Activated naive CD4-positive, alpha-beta T cell treated with anti-CD3 and anti-CD28 coated beads, Interleukin-2, amount 50 U/mL, for 16 hours (primary cell): ENCODE results near the gene PPP2R2C.

Experiments used
- DNase-seq: peaks from one replicate; pipeline ENCODE4 v3.0.0-alpha.2; 2020

Gene PPP2R2C

DNA sequence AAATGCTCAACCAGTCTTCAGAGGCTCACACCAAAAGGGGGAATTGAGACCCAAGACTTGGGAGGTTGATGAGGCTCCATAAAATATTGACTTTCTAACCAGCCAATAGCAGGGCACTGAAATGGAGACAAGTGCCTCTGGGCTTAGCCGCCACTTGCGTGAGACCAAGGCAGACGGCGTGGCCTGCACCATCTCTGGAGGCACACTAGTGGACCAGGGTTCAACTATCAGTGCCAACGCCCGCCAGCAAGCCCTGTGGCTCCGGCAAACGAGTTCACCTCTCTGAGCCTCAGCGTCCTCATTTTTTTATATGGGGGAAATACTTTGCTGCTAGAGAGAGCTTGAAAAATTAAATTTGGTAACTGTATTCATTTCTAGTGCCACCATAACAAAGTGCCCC is 50.3 kb downstream of the PPP2R2C start:
- DNase-seq: no peak

DNA sequence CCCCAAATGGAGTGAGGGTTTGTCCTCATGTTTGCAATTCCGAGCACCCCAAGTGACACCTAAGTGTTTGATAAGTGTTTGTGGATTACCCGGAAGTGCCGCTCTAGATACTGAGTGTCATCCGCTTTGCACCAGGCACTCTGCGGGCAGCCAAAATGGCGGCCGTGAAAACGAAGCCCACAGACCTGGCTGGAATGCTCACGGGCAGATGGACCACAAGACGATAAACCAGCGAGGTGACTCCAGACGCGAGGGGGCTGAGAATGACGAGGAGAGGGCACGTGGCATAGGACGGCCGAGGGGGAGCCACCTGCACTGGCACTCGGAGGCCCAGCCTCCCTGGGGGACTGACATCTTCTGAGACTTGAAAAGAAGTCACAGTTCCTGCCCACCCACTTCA is 51.0 kb downstream of the PPP2R2C start:
- no peak for DNase-seq

DNA sequence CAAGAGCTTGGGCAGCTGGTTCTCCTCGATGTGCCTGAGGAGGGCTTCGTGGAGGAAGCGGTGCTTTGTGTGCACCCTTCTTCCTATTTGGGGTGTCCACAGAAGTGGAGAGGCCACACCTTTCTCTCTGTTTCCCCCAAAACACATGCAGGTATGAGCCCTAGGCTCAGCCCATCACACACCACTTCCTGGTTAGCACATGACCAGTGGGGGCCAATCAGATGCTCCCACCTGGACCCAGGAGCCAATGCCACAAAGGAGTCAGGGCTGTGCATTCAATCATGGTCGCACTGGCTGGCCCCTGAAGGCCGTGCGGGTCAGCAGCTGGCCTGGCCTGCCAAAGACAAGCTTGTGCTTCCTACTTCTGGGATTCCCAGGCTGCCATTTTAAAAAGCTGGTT is 51.4 kb downstream of the PPP2R2C start:
- no peak for DNase-seq

DNA sequence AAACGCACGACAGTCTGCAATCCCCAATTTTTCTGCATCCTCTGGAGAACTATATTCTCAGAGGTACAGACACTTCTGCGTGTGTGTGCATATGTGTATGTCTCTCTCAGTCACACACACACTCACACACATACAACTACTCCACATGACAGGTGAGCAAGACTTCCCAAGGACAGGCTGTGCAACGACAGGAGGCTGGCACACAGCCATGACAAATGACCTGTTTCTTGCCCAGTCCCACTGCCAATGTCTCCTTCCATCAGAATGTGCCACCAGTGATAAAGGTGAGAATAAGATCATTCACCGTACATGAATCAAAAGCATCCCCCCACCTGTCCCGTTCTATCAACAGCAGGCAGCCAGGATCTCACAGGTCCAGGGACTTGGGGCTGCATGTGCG is 52.4 kb downstream of the PPP2R2C start:
- DNase-seq: no peak

DNA sequence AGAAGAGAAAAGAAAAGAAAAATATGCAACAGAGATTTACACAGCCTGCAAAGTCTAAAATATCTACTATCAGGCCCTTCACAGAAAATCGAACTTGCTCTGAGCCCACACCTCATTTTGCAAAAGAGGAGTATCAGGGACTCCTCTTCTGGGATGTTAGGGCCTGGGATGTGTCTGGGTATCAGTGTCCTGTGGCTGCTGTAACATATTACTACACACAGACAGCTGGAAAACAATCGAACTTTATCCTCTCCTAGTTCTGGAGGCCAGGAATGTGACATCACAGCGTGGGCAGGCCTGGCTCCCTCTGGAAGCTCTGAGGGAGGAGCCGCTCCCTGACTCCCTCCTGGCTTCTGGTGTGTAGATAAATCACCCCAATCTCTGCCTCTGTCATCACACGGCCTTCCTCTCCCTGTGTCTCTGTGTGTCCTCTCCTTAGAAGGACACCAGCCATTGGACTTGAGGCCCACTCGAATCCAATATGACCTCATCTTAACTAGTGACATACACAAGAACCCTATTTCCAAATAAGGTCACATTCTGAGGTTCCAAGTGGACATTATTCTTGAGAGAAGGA is 52.9 kb downstream of the PPP2R2C start:
- no peak for DNase-seq

DNA sequence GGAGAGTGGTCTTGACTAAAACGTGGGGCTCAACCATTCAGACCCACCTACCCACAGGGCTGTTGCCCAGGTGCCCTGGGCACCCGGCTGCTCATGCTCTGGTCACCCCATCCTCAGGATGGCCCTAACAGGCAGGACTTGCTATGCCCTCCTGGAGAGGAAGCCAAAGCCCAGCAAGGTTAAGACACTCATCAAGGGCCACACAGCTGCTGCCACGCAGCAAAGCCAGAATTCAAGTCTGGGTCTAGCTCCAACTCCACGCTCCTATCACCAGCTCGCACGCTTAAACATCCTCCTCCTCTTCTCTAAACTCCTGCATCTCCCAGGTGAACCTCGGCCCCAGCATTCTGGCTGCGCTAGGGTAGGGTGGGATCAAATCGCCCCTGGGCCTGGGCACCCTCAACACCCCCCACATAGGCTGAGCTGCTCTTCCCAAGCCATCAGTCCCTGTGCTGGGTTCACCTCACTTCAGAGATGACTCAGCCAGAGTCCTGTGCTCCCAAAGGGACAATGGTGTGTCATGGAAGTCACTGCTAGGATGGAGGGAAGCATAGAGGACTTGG is 54.1 kb downstream of the PPP2R2C start:
- no peak for DNase-seq

DNA sequence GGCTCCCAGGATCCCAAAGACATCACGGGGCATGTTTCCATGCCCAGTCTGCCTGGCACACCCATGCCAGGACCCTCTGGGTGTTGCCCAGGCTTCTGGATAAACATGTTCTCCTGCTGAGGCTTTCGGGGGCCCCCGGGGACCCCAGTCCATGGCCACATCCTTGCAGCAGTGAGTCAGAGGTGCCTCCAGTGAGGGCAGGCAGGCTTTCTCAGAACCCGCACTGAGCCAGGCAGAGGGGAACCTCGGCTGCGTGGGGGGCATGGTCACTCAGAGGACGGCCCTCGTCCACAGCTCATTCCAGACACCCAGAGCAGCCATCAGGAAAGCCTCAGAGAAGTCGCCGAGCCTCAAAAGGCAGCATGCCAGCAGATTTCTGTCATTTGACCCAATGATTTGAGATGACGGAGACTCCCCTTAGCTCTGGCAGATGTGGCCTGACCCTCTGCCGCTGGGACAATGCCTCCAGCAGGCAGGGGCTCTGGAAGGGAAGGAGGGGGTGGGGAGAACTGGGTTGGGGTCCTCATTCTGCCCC is 54.8 kb downstream of the PPP2R2C start:
- no peak for DNase-seq

DNA sequence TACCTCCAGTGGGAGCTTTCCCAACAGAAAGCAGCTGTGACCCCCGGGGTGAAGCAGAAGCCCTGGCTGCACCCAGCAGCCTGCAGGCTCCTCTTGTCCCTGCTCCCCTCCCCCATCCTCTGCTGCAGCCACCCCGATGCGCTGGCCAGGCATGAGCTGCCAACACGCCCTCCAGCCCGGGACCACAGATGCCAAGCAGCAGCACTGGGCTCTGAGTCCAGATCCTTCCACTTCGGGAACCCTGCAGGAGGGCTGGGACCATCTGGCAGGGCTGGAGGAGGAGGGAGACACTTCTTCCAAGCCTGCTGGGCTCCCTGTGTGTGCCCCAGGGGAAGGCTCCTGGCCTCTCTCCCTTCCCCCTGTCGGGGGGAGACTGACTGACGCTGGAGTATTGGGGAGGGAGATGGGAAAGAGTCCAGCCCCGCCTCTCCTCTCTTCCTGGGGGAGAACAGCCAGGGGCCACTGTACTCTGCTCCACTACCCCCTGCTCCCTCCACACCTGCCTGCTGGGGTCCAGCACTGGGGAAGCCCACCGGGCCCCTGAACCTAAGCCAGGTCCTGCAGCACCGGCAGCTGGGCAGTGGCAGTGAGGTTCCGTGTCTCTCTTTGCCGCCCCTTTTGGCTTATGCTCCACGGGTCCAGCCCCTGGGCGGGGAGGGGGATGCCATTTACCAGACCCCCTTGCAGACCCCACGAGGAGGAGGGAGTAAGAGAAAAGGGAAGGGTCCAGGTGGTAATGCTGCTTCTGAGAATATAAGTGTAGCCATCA is 55.7 kb downstream of the PPP2R2C start:
- no peak for DNase-seq

DNA sequence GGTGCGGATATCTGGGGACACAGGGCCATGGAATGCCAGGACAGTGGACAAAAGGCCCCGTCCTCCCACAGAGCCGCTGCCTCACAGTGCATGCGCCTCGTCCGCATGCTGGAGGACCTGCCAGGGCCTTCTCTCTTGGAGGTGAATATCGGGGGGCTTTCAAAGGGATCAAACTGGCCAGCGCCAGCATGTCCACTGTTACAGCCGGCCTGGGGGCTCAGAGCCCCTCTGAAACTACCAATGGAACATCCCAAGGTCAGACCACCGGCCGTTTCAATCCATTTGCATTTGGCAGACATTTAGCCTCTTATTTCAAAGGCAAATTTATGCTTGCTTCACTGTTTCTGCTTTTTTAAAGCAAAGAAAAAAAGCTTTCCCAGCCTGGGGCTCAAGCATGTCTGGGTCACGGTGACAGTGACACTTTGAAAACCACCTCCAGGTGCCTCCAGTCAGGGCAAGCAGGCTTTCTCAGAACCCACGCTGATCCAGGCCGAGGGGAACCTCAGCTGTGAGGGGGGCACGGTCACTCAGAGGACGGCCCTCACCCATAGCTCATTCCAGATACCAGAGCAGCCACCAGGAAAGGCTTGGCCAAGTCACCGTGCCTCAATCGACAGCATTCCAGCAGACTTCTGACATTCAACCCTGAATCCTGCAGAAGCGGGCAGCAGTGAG is 57.2 kb downstream of the PPP2R2C start:
- DNase-seq: no peak

DNA sequence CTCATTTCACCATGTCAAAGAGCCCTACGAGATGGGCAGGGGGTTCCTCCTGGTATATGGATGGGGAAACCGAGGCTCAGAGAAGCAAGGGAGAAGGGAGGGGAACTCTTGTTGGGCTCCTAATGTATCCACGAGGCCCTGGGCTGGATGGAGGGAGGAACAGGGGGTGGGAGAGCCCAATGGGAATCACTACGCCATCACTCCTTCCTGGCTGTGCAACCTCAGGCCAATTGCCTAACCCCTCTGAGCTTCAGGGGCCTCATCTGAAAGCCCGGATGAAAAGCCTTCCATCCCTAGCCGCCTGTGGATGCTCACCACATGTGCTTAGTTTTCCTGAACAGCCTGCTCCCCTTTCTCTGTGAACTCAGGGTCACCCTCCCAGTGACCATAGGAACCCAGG is 57.8 kb downstream of the PPP2R2C start:
- DNase-seq: no peak

DNA sequence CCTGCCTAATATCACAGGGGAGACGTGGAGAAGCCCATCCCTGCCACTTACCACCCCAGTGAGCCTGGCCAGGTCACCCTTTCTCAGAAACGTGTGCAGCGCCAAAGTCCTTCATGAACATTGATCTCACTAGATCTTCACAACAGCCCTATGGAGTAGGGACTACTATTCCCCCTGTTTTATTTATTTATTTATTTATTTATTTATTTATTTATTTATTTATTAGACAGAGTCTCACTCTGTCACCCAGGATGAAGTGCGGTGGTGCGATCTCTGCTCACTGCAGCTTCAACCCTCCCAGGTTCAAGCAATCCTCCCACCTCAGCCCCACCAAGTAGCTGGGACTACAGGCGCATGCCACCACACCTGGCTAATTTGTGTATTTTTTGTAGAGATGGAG is 61.8 kb downstream of the PPP2R2C start:
- DNase-seq: no peak

DNA sequence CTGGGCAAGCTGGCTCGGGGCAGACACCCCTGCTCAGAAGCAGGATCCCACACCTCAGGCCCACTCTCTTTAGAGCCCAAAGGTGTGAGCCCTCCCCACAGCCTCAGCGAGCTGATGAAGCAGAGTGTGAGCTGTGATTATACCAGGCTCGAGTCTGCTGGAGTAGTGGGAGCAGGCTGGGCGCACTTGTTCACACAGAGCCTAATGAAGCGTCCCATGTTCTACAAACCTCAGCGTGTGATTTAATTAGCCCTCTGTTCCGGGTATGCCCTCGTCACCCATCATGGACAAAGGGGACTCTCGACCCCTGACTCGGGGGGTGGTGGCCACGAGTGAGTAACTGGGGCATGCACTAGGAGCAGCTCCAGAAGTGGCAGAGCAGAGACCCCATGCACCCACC is 62.3 kb downstream of the PPP2R2C start:
- DNase-seq: no peak

DNA sequence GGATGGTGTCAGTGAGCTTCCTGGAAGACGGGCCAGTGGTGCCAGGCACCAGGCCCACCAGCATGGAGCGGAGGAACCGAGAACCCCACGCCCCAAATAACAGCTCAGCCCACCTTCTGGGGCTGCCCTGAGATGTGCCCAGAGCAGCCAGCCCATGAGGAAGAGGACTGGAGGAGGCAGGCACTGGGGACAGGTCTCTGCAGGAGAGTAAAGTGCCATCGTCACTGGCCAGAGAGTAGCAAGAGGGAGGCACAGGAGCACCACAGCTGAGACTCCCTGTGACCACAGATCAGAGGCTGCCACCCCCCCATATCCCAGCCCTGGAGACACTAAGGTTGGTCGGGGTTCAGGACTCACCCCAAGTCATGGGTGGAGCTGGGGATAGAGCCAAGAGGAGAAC is 63.0 kb downstream of the PPP2R2C start:
- no peak for DNase-seq

DNA sequence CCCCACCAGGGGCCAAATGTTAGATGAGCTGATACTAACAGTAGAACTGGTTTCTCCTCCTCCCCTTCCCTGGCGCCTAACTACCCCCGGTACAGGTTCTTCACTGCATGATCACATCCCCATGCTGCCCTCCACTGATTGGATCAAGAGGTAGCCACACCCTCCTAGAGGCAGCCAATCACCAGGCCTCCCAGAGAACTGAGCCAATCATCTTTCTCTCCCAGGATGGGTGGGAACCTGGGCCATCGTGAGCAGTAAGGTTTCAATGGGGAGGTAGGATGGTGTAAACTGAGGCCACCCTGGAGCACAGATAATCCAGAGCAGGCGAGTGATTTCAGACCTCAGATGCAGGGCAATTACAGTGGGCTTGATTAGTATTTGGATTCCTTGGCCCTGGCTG is 64.2 kb downstream of the PPP2R2C start:
- DNase-seq: no peak

DNA sequence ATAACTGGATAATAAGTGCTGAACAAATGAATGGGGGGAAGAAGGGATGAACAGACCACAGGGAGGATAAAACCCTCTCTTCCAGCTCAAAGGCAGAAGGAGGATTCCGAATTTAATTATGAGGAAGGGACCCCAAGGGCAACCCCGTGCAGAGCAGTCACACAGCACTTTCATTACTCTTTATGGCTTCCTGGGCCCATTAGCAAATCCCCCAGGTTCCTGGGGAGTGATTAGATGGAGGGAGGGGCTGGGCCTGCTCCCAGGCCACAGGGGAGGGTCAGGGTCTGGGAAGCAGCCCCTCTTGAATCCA is 67.1 kb downstream of the PPP2R2C start:
- DNase-seq: no peak

DNA sequence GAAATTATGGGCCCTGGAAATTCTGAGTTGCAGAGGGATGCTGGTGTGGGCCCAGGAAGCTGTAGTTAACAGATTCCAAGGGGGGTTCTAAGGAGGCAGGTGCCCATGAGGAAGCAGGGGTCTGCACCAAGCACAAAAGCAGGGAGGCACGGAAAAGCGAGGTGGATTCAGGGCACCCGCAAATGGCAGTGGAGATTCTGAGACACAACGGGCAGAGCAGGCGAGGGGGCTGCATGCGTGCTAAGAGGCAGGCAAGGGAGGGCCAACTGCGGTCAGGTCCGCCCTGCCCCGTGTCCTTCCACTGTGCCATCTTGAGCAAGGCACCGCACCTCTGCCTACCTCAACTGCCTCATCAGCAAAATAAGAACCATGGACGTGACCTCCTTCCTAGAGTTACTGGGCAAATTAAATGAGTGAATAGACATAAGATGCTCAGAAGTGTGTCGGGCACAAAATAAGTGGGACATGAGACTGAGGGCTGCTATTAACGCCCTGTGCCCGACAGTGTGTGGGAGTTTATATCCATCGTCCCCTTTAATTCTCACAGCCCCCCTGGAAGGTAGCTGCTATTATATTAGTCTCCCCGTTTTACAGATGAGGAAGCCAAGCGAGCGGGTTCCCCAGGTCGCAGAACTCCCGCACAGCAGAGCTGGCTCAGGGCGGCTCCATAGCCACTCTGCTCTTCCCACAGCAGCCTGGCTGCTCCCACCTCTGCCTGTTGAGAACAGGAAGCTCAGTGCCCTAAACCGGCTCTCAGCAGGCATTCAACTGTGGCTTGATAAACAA is 67.6 kb downstream of the PPP2R2C start:
- DNase-seq: no peak

DNA sequence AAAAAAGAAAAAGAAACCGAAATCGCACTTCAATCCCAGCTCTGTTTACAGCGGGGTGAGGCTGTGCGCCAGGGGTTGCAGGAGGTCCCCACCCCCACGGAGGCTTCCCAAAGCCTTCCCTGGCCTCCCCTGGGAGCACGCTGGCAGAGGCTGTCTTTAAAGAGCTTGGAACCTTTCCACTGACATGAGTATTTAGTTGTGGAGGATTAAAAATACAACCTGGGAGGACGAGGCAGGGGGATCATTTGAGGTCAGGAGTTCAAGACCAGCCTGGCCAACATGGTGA is 69.1 kb downstream of the PPP2R2C start:
- DNase-seq: no peak

DNA sequence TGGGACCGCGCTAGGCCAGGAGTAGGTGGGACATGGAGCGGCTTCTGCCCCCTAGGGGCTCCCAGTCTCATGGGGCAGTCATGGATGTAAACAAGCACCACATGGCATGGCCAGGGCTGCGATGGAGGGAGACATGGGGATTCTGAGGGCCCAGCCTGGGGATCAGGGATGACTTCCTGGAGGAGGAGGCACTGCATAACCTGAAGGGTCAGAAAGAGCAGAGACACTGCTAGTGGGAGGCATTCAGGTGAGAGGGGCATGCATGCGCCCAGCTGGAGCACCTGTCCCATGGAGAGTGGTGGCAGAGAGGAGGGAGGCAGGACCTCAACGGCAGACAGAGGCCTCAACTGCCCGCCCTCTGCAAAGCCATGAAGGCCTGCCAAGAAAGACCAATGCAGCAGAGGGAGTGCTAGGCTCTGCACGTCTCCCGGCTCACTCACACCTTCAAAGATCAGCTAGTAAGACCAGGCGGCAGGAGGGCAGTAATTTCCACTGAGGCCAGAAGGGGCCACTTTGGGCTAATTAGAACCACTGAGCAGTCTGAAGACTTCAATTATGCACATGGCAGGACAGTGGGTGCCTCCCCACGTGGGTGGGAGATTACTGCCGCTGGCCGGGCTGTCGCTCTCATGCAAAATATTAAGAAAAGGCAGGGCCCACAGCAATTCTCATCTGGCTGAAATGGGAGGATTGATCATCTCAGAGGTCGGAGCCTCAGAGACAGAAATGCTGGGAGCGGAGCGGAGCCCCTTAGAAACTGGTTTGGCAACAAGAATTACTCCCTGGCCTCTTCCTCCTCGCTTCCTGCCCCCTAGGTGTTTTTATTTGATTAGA is 69.6 kb downstream of the PPP2R2C start:
- no peak for DNase-seq

DNA sequence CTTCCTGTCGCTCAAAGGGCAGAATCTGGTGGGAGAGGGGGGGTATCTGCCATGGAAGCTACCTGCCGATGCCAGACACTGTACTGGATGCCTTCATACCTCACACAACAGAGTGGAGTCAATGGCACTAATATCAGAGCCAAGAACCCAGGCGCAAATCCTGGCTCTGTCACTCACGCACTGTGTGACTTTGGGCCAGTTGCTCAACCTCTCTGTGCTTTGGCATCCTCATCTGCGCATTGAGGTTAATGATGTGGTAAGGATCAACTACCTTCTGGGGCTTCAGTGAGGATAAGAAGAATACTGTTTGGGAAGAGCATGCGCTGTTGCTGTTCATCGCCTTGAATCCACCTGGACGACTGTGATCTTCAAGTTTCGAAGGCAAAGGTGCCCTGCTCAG is 70.6 kb downstream of the PPP2R2C start:
- no peak for DNase-seq

DNA sequence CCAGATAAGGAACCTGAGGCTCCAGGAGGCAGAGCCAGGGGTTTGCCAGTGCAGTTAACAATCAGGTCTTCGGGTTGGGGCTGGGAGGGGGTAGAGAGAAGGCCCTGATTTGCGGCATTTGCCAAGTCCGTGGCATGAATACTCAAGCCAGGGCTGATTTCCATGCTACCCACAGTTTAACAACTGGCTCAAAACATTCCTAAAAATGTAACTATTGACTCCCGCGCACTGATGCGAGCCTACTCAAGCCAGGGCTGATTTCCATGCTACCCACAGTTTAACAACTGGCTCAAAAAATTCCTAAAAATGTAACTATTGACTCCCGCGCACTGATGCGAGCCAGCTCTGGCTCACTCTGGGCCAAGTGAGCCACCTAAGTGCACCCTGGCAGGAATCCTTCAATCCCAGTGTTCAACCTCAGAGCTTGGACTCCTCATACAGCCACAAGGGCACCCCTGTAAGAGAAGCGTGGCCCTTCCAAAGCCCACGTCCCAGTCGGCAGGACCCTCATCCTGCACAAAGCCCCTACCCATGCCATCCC is 75.6 kb downstream of the PPP2R2C start:
- DNase-seq: no peak

DNA sequence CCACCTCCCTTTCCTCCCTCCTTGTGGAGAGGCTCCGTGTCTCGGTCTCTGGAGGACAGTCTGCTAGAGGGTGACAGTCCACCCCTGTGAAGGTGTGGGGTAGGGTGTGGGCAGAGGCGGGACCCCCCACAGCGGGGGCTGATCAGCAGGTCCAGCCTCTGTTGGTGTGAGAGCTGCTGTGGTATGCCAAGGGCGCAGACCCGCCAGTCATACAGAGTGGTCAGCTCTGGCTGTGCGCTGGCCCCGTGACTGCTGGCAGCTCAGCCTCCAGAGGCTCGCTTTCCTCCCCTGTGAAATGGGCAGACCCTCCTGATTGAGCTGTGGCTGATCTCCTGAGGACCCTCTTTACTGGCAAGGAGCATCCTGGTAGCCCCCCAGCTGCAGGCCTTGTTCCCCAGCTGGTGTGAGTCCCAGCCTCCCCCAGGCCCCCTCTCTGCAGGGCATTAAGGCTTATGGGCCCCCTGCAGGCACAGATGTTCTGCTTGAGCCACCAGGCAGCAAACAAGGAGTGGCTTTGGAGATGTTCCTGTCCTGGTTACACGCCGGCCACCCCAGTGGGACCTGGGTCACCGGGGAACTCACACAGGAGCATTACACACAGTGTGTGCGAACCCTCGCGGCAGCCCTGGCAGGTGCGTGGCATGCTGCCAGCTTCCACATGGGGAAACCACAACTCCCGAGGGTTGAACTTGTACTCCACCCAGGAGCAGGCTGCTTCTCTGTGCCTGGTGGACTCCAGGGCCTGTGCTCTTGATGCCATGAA is 76.8 kb downstream of the PPP2R2C start:
- no peak for DNase-seq
